ENCODE data around the gene CYP27A1. TPM values are rescaled to one million over a fixed set of nuclear protein-coding genes. Genes with fewer than 3 reads are reported as not detected.

Gene CYP27A1
- total and polyA plus RNA-seq, 4 donors, result 112 to 354 (median 305) TPM

DNA sequence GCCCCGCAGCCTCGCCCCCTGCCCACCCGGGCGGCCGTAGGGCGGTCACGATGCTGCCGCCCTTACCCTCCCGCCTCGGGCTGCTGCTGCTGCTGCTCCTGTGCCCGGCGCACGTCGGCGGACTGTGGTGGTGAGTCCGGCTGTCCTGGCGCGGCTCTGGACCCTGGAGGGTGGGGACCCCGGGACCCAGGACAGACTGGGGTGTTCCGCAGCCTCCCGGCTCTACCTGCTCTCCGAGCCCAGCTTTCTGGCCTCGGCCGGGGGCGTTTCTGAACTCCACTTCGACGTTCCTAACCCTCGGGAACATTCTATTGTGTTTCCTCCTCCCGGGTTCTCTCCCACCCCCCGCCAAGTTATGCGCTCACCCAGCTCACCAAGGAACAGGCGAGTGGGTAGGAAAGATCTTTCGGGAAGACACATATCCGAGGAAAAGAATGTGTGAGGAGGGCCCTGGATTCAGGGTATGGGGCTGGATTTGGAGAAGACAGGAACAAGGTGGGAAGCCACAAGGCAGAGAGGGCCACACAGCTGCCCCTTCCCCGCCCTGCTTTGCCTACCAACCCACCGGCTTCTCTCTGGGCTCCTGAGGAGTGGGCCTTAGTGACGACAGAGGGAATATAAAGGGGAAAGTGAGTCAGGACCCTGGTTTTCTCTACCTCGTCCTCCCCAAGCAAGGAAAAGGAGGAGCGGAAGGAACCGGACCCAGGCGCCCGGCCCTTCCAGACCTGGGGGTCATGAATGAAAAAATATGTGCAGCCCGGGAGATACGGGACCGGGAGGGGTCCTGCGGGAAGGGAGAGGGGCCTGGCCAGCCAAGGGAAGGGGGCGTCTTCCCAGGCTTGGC is 78.3 kb downstream of the CYP27A1 start:
- Histone ChIP-seq H3K4me1 (ENCODE audit: control insufficient read depth in 4 of 4, insufficient read depth in 4 of 4, low read length in 3 of 4) (peaks cover 0 to 20% (median 10%) of the 10 kb centered on the region in 4 donors), H3K9me3 (ENCODE audit: control insufficient read depth in 4 of 4, low read length in 3 of 4) (no peaks in the 10 kb centered on the region), H3K4me3 (ENCODE audit: low read depth in 1 of 3, low read length in 3 of 3) (peak overlapping the region in 1 of 3 donors; percentile 45), H3K36me3 (ENCODE audit: control insufficient read depth in 4 of 4, insufficient read depth in 3 of 4, low read depth in 1 of 4, low read length in 3 of 4) (no peaks in the 10 kb centered on the region), H3K27ac (ENCODE audit: low read depth in 1 of 2, low read length in 2 of 2) (no peak overlapping the region), H3K27me3 (ENCODE audit: control insufficient read depth in 4 of 4, insufficient read depth in 4 of 4, low read length in 3 of 4) (peaks cover 4 to 19% (median 6%) of the 10 kb centered on the region in 4 donors), H3K9ac (ENCODE audit: low read depth in 1 of 2, low read length in 2 of 2) (no peak overlapping the region)
- WGBS, result 6% methylated on average over 47 of the region's 47 CpGs
- DNase-seq (ENCODE audit: low spot score), result no peak
- TF ChIP-seq FOXA1 (IDR thresholded peaks at IDR 0.05) (no peak), YY1 (IDR thresholded peaks at IDR 0.05) (no peak), HNF4A (conservative IDR thresholded peaks at IDR 0.05) (no peak), MAX (IDR thresholded peaks at IDR 0.05) (no peak), TAF1 (conservative IDR thresholded peaks at IDR 0.05) (no peak), ZBTB33 (IDR thresholded peaks at IDR 0.05) (no peak), REST (IDR thresholded peaks at IDR 0.05) (no peak)

DNA sequence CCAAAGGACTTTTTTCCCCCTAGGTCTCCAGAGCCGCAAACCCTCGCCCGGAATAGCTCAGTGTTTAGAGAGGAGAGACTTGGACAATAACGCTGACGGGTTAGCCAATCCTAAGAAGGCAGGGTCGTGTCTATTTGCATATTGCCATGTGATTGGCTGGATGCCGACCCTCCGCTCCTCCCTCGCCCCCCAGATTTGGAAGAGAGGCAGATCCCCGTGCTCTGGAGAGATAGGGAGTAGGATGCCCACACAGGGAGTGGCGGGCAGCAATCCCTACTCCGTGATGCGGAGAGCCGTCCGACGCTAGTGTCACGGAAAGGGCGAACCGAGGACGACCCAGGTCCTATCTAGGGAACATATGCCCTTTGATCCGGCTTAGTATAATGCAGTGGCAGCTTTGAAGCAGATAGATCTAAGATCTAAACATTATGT is 79.0 kb downstream of the CYP27A1 start:
- H3K9ac ChIP-seq (ENCODE audit: low read depth in 1 of 2, low read length in 2 of 2), result no peak overlapping the region
- H3K4me1 ChIP-seq (ENCODE audit: control insufficient read depth in 4 of 4, insufficient read depth in 4 of 4, low read length in 3 of 4), result peaks cover 0 to 20% (median 10%) of the 10 kb centered on the region in 4 donors
- 1% methylated on average over 21 of the region's 21 CpGs for WGBS
- peak overlapping the region in 1 of 3 donors; percentile 7 for H3K4me3 ChIP-seq (ENCODE audit: low read depth in 1 of 3, low read length in 3 of 3)
- no peak for DNase-seq (ENCODE audit: low spot score)
- no peaks in the 10 kb centered on the region for H3K36me3 ChIP-seq (ENCODE audit: control insufficient read depth in 4 of 4, insufficient read depth in 3 of 4, low read depth in 1 of 4, low read length in 3 of 4)
- TF ChIP-seq TAF1 (conservative IDR thresholded peaks at IDR 0.05) (no peak), HNF4A (conservative IDR thresholded peaks at IDR 0.05) (no peak), FOXA2 (IDR thresholded peaks at IDR 0.05) (no peak)
- peaks cover 4 to 16% (median 6%) of the 10 kb centered on the region in 4 donors for H3K27me3 ChIP-seq (ENCODE audit: control insufficient read depth in 4 of 4, insufficient read depth in 4 of 4, low read length in 3 of 4)
- H3K27ac ChIP-seq (ENCODE audit: low read depth in 1 of 2, low read length in 2 of 2), result no peak overlapping the region
- no peaks in the 10 kb centered on the region for H3K9me3 ChIP-seq (ENCODE audit: control insufficient read depth in 4 of 4, low read length in 3 of 4)

GRCh38 chr2:218861645-218862318 is 79.8 kb downstream of the CYP27A1 start:
- DNase-seq (ENCODE audit: low spot score), result no peak
- Histone ChIP-seq H3K27me3 (ENCODE audit: control insufficient read depth in 4 of 4, insufficient read depth in 4 of 4, low read length in 3 of 4) (peaks cover 4 to 15% (median 6%) of the 10 kb centered on the region in 4 donors), H3K9ac (ENCODE audit: low read depth in 1 of 2, low read length in 2 of 2) (no peak overlapping the region), H3K4me1 (ENCODE audit: control insufficient read depth in 4 of 4, insufficient read depth in 4 of 4, low read length in 3 of 4) (peaks cover 0 to 20% (median 10%) of the 10 kb centered on the region in 4 donors), H3K4me3 (ENCODE audit: low read depth in 1 of 3, low read length in 3 of 3) (no peak overlapping the region), H3K27ac (ENCODE audit: low read depth in 1 of 2, low read length in 2 of 2) (no peak overlapping the region), H3K9me3 (ENCODE audit: control insufficient read depth in 4 of 4, low read length in 3 of 4) (no peaks in the 10 kb centered on the region), H3K36me3 (ENCODE audit: control insufficient read depth in 4 of 4, insufficient read depth in 3 of 4, low read depth in 1 of 4, low read length in 3 of 4) (no peaks in the 10 kb centered on the region)
- 64% methylated on average over 7 of the region's 7 CpGs for whole genome bisulfite sequencing
- TF ChIP-seq ZBTB33 (IDR thresholded peaks at IDR 0.05), result no peak
- TF ChIP-seq SP1 (IDR thresholded peaks at IDR 0.05), result no peak
- TF ChIP-seq RAD21 (IDR thresholded peaks at IDR 0.05), result no peak
- TF ChIP-seq NR2F2 (IDR thresholded peaks at IDR 0.05), result no peak
- TF ChIP-seq JUND (IDR thresholded peaks at IDR 0.05), result no peak
- no peak for TF ChIP-seq TAF1 (conservative IDR thresholded peaks at IDR 0.05)
- TF ChIP-seq HNF4A (conservative IDR thresholded peaks at IDR 0.05), result no peak
- TF ChIP-seq HNF4G (IDR thresholded peaks at IDR 0.05), result no peak
- TF ChIP-seq CTCF (IDR thresholded peaks at IDR 0.05; ENCODE audit: low read depth, low read length, missing input control), result no peak
- no peak for TF ChIP-seq FOXA1 (IDR thresholded peaks at IDR 0.05)
- no peak for TF ChIP-seq FOXA2 (IDR thresholded peaks at IDR 0.05)
- no peak for TF ChIP-seq ATF3 (IDR thresholded peaks at IDR 0.05)
